IMR-90 (cell line): ENCODE results near the gene DUS2.

ENCODE experiments used
- BHLHE40 ChIP-seq: fragments of 150-350 bp; IDR thresholded peaks from 2 replicates; pipeline ENCODE4 v1.6.1; 2016; ENCODE audit warnings: mild to moderate bottlenecking, low read depth, low read length
- CEBPB ChIP-seq: IDR thresholded peaks from 2 replicates; pipeline ENCODE4 v1.6.1; 2012; ENCODE audit warnings: low read depth, low read length, improper control_type of control experiment
- CTCF ChIP-seq: conservative IDR thresholded peaks from 2 replicates; pipeline ENCODE4 v1.5.1; 2012; ENCODE audit warnings: mild to moderate bottlenecking, low read depth, low read length, improper control_type of control experiment
- FOS ChIP-seq: fragments of 150-350 bp; IDR thresholded peaks from 2 replicates; pipeline ENCODE4 v1.6.1; 2016; ENCODE audit warnings: low read depth, low read length
- MAFK ChIP-seq: IDR thresholded peaks from 2 replicates; pipeline ENCODE4 v1.6.1; 2012; ENCODE audit warnings: low read depth, low read length, improper control_type of control experiment
- MAZ ChIP-seq: IDR thresholded peaks from 2 replicates; pipeline ENCODE4 v1.6.1; 2012; ENCODE audit warnings: low read depth, mild to moderate bottlenecking, low read length, improper control_type of control experiment, moderate library complexity, borderline replicate concordance
- MXI1 ChIP-seq: IDR thresholded peaks from 2 replicates; pipeline ENCODE4 v1.6.1; 2012; ENCODE audit warnings: low read depth, mild to moderate bottlenecking, low read length, moderate library complexity, borderline replicate concordance
- POLR2A ChIP-seq: IDR thresholded peaks from 2 replicates; pipeline ENCODE4 v1.6.1; 2012; ENCODE audit warnings: mild to moderate bottlenecking, low read depth, low read length
- RAD21 ChIP-seq: IDR thresholded peaks from 2 replicates; pipeline ENCODE4 v1.6.1; 2012; ENCODE audit warnings: low read length, improper control_type of control experiment
- SMC3 ChIP-seq: fragments of 150-350 bp; IDR thresholded peaks from 2 replicates; pipeline ENCODE4 v1.6.1; 2016; ENCODE audit warnings: low read depth, mild to moderate bottlenecking, antibody characterized with exemption, low read length, moderate library complexity
- TF ChIP-seq, protein P1 (sequence below): fragments of 150-350 bp; IDR thresholded peaks from 2 replicates; pipeline ENCODE4 v1.6.1; 2017; ENCODE audit warnings: mild to moderate bottlenecking, antibody characterized with exemption, low read length, low read depth

- TF ChIP-seq POLR2A (no peak), CTCF (no peak), RAD21 (no peak), MAZ (no peak), MXI1 (no peak), FOS (no peak), SMC3 (no peak), BHLHE40 (no peak), CEBPB (no peak), MAFK (no peak)
- TF ChIP-seq, protein P1, sequence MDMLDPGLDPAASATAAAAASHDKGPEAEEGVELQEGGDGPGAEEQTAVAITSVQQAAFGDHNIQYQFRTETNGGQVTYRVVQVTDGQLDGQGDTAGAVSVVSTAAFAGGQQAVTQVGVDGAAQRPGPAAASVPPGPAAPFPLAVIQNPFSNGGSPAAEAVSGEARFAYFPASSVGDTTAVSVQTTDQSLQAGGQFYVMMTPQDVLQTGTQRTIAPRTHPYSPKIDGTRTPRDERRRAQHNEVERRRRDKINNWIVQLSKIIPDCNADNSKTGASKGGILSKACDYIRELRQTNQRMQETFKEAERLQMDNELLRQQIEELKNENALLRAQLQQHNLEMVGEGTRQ: no peak
These were observed 51.9 kb downstream of the DUS2 start for GRCh38 chr16:68074850-68075555.
